Measurements from ENCODE around the gene HOMEZ. TPM values are rescaled to one million over a fixed set of nuclear protein-coding genes. Genes with fewer than 3 reads are reported as not detected.
"Not testable (repeated sequence)": the region's sequence is repeated elsewhere in the genome, so short reads cannot be mapped to it uniquely, and the experiment has no call there.

HOMEZ gene
- total RNA-seq, 4 donors from 2014 or later: 7.9 to 10.6 (median 9.5) TPM

- intact Hi-C loops (cut with DNase I): no loop called here
- Histone ChIP-seq H3K27ac (peak within 1 kb of the TSS in 3 of 4 donors; percentile 35 to 63 (median 62)), H3K27me3 (no peaks in the 10 kb centered on the region), H3K9me3 (no peaks in the 10 kb centered on the region), H3K4me1 (peaks cover 0 to 11% (median 0%) of the 10 kb centered on the region in 3 donors), H3K4me3 (peak within 1 kb of the TSS; percentile 6 to 61 (median 30)), H3K36me3 (no peaks in the 10 kb centered on the region)
- TF ChIP-seq CTCF (IDR thresholded peaks at IDR 0.05): no peak
- no peak for TF ChIP-seq POLR2A (IDR thresholded peaks at IDR 0.05)
- 21 to 26% methylated on average over 35 to 38 of the region's 39 CpGs for WGBS, 2 donors
- DNase-seq: peak; percentile 20
These were observed 47.9 kb downstream of the HOMEZ start, which contains the start of gene RNF212B for GRCh38 chr14:23237772-23238594. Gene RNF212B, plus strand, starts transcription at chr14:23237936. Its CDS starts 2,410 bp downstream, at chr14:23240346.

GRCh38 chr14:23232241-23232808 is 53.6 kb downstream of the HOMEZ start:
- DNase-seq; H3K9me3 ChIP-seq; intact Hi-C loops (cut with DNase I); H3K4me1 ChIP-seq; H3K4me3 ChIP-seq; H3K27ac ChIP-seq; H3K36me3 ChIP-seq; H3K27me3 ChIP-seq: not testable (repeated sequence)
- no CpG with 5 or more reads among the region's 38 CpGs for WGBS, 2 donors

- no peaks in the 10 kb centered on the region for H3K36me3 ChIP-seq
- no peak overlapping the region for H3K27ac ChIP-seq
- H3K4me3 ChIP-seq: no peak overlapping the region
- H3K4me1 ChIP-seq: no peaks in the 10 kb centered on the region
- no peaks in the 10 kb centered on the region for H3K9me3 ChIP-seq
- no peaks in the 10 kb centered on the region for H3K27me3 ChIP-seq
- 74 to 80% methylated on average over 1 of the region's 1 CpG for WGBS, 2 donors
- TF ChIP-seq POLR2A (IDR thresholded peaks at IDR 0.05) (no peak), CTCF (IDR thresholded peaks at IDR 0.05) (no peak)
- DNase-seq: no peak
- intact Hi-C loops (cut with DNase I): no loop called here
These were observed 57.1 kb downstream of the HOMEZ start for GRCh38 chr14:23228812-23229211.

- TF ChIP-seq CTCF (IDR thresholded peaks at IDR 0.05) (no peak), POLR2A (IDR thresholded peaks at IDR 0.05) (no peak)
- 37 to 46% methylated on average over 4 of the region's 4 CpGs for WGBS, 2 donors
- no peak overlapping the region for H3K4me3 ChIP-seq
- H3K27ac ChIP-seq: no peak overlapping the region
- no peak for DNase-seq
- no peaks in the 10 kb centered on the region for H3K36me3 ChIP-seq
- no peaks in the 10 kb centered on the region for H3K9me3 ChIP-seq
- H3K27me3 ChIP-seq: no peaks in the 10 kb centered on the region
- intact Hi-C loops (cut with DNase I): no loop called here
- H3K4me1 ChIP-seq: no peaks in the 10 kb centered on the region
These were observed 58.4 kb downstream of the HOMEZ start for GRCh38 chr14:23227566-23227965.

GRCh38 chr14:23224958-23225357 is 61.0 kb downstream of the HOMEZ start:
- H3K36me3 ChIP-seq; H3K4me3 ChIP-seq; H3K4me1 ChIP-seq; H3K9me3 ChIP-seq; DNase-seq; H3K27me3 ChIP-seq; H3K27ac ChIP-seq; intact Hi-C loops (cut with DNase I): not testable (repeated sequence)
- WGBS, 2 donors: 80 to 89% methylated on average over 1 of the region's 1 CpG

Small RNA genes within 50 kb of the gene (small RNA-seq; reads per million reads assigned to genes)
- 0 reads per million in 4 donors for gene AL049829.1
- gene RNU6-1046P: 0 reads per million in 4 donors

Other genes with a start within 250 kb of the HOMEZ start
- gene PSMB11, start 243.9 kb downstream of the HOMEZ start, total RNA-seq: not detected
- 1 to 10 TPM; 3.4 to 6.7 (median 4.8) TPM for gene CDH24, start 228.6 kb downstream of the HOMEZ start, total RNA-seq
- 100 to 1,000 TPM in 1 of 4 donors, 10 to 100 TPM in 3; 51.4 to 107 (median 83.0) TPM for gene ACIN1, start 191.0 kb downstream of the HOMEZ start, total RNA-seq
- 10 to 100 TPM; 17.5 to 42.0 (median 31.0) TPM for gene C14orf119, start 190.6 kb downstream of the HOMEZ start, total RNA-seq
- under 1 TPM in 1 of 4 donors, not detected in 3; 0.38 TPM for gene CIROP, start 181.1 kb downstream of the HOMEZ start, total RNA-seq
- gene CEBPE, start 166.9 kb downstream of the HOMEZ start, total RNA-seq: not detected
- 10 to 100 TPM; 22.2 to 58.0 (median 39.8) TPM for gene SLC7A8, start 102.5 kb downstream of the HOMEZ start, total RNA-seq
- not detected for gene RNF212B, start 48.2 kb downstream of the HOMEZ start, total RNA-seq
- gene PPP1R3E, start 16.7 kb upstream of the HOMEZ start, total RNA-seq: 1 to 10 TPM; 1.7 to 7.1 (median 3.4) TPM
- 10 to 100 TPM; 36.7 to 57.8 (median 47.4) TPM for gene BCL2L2, start 20.7 kb upstream of the HOMEZ start, total RNA-seq
- gene PABPN1, start 35.3 kb upstream of the HOMEZ start, total RNA-seq: 10 to 100 TPM; 28.2 to 63.8 (median 51.3) TPM
- 1 to 10 TPM in 3 of 4 donors, under 1 TPM in 1; 0.88 to 9.2 (median 3.3) TPM for gene SLC22A17, start 66.8 kb upstream of the HOMEZ start, total RNA-seq
- gene EFS, start 79.0 kb upstream of the HOMEZ start, total RNA-seq: 10 to 100 TPM; 17.8 to 34.4 (median 20.9) TPM
- gene IL25, start 86.7 kb upstream of the HOMEZ start, total RNA-seq: not detected
- gene CMTM5, start 90.9 kb upstream of the HOMEZ start, total RNA-seq: not detected
- not detected for gene MYH6, start 122.1 kb upstream of the HOMEZ start, total RNA-seq
- not detected for gene MYH7, start 149.5 kb upstream of the HOMEZ start, total RNA-seq
- gene NGDN, start 183.6 kb upstream of the HOMEZ start, total RNA-seq: 10 to 100 TPM in 3 of 4 donors, 1 to 10 TPM in 1; 9.5 to 43.3 (median 35.3) TPM